GM12864 (cell line): ENCODE results near the gene MGMT.

Experiments
- DNase-seq: peaks from one replicate; pipeline ENCODE4 v3.0.0-alpha.2; 2011; ENCODE audit warnings: low read depth
- H3K4me3 ChIP-seq: 2 replicates; pipeline ENCODE4 v1.5.1; 2011; ENCODE audit warnings: mild to moderate bottlenecking, low read depth, low read length, control low read depth
- TF ChIP-seq, protein P1 (sequence below): IDR thresholded peaks from 2 replicates; pipeline ENCODE4 v1.5.1; 2011; ENCODE audit warnings: low read depth, mild to moderate bottlenecking, moderate library complexity, low read length, control low read depth, inconsistent platforms; ENCODE audit errors: missing control alignments

MGMT gene

GRCh38 chr10:129472696-129473555 lies 5.9 kb downstream of the MGMT start:
- no peak for DNase-seq
- TF ChIP-seq, protein P1, sequence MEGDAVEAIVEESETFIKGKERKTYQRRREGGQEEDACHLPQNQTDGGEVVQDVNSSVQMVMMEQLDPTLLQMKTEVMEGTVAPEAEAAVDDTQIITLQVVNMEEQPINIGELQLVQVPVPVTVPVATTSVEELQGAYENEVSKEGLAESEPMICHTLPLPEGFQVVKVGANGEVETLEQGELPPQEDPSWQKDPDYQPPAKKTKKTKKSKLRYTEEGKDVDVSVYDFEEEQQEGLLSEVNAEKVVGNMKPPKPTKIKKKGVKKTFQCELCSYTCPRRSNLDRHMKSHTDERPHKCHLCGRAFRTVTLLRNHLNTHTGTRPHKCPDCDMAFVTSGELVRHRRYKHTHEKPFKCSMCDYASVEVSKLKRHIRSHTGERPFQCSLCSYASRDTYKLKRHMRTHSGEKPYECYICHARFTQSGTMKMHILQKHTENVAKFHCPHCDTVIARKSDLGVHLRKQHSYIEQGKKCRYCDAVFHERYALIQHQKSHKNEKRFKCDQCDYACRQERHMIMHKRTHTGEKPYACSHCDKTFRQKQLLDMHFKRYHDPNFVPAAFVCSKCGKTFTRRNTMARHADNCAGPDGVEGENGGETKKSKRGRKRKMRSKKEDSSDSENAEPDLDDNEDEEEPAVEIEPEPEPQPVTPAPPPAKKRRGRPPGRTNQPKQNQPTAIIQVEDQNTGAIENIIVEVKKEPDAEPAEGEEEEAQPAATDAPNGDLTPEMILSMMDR, result no peak
- no peak overlapping the region for H3K4me3 ChIP-seq

GRCh38 chr10:129474642-129475041 lies 7.6 kb downstream of the MGMT start:
- TF ChIP-seq, protein P1, result no peak
- no peak overlapping the region for H3K4me3 ChIP-seq
- no peak for DNase-seq

DNA sequence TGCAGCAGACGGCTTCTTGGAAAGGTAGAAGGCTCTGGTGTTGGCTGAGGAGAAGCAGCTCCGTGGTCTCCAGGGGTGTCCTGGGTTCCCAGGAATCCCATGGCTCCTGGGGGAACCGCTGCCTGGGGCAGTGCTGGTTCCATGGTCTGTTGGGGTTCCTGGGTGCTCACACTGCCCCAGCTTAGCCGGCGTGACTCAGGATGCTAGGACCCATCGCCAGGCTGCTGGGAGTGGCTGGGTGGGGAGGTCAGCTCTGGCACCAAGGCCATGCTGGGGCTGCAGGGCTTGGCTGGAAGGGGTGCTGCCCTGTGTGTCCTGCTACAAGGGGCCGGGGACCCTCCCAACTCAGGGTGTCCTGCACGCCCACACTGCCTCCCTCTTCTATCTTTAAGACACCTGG lies 9.4 kb downstream of the MGMT start:
- no peak for DNase-seq
- TF ChIP-seq, protein P1, result no peak
- H3K4me3 ChIP-seq, result no peak overlapping the region

DNA sequence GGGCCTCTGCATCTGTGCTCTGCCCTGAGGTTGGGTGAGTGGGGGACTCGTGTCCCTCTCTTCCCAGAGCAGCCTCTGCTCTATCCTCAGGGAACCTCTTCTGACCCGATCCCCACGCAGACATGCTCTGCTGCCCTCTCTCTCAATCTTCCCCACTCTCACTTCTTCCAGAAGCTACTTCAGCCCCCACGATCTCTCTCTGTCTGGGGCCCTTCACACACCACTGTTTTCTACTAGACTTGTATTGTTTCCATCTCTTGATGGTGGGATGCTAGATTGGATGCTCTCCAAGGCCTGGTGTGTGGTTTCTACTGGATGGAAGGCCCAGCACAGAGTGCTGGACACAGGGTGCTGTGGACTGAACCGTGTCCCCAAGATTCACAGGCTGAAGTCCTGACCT lies 10.0 kb downstream of the MGMT start:
- no peak overlapping the region for H3K4me3 ChIP-seq
- DNase-seq, result no peak
- TF ChIP-seq, protein P1, result no peak

GRCh38 chr10:129481641-129482040 lies 14.6 kb downstream of the MGMT start:
- DNase-seq, result no peak
- TF ChIP-seq, protein P1, result no peak
- no peak overlapping the region for H3K4me3 ChIP-seq

- TF ChIP-seq, protein P1, result no peak
- no peak overlapping the region for H3K4me3 ChIP-seq
- no peak for DNase-seq
These were observed 16.5 kb downstream of the MGMT start for GRCh38 chr10:129483430-129484010.
